Calu3 (cell line): Measurements from ENCODE around the gene ADH1C. TPM values are rescaled to one million over a fixed set of nuclear protein-coding genes. Genes with fewer than 3 reads are reported as not detected.

Experiments
- BruUV-seq: library from RNA; stranded (reverse); fragments of 400-500 nt; replicated peaks from 2 replicates; lab custom pipeline; 2021; lab: Mats Ljungman, UMichigan
- CTCF ChIA-PET: fragments of 300-600 bp; sonication (Branson Sonifier 250); formaldehyde crosslinking; loops from one replicate; lab custom pipeline; 2022; ENCODE audit warnings: antibody characterized with exemption; lab: Charles Lee
- DNase-seq: peaks from one replicate; pipeline ENCODE4 v3.0.0; 2022
- H3K27ac Mint-ChIP-seq: one replicate; pipeline ENCODE4 v1.8.0; 2022; ENCODE audit warnings: mixed read lengths; ENCODE audit not compliant: unreplicated experiment
- H3K27me3 Mint-ChIP-seq: one replicate; pipeline ENCODE4 v1.8.0; 2022; ENCODE audit warnings: mixed read lengths; ENCODE audit not compliant: unreplicated experiment
- H3K36me3 Mint-ChIP-seq: one replicate; pipeline ENCODE4 v1.8.0; 2022; ENCODE audit warnings: mild to moderate bottlenecking, moderate library complexity, mixed read lengths; ENCODE audit not compliant: insufficient read depth, unreplicated experiment
- H3K4me1 Mint-ChIP-seq: one replicate; pipeline ENCODE4 v1.8.0; 2022; ENCODE audit warnings: mild to moderate bottlenecking, low read depth, mixed read lengths; ENCODE audit not compliant: unreplicated experiment
- H3K4me3 Mint-ChIP-seq: one replicate; pipeline ENCODE4 v1.8.0; 2022; ENCODE audit warnings: mild to moderate bottlenecking, low read depth, moderate library complexity, mixed read lengths; ENCODE audit not compliant: unreplicated experiment
- H3K9me3 Mint-ChIP-seq: one replicate; pipeline ENCODE4 v1.8.0; 2022; ENCODE audit warnings: low read depth, mixed read lengths; ENCODE audit not compliant: unreplicated experiment
- intact Hi-C: fragments of 100-400 bp; cut with micrococcal nuclease; formaldehyde crosslinking; loops from one replicate; pipeline ENCODE4 v1.10.0; 2022; ENCODE audit not compliant: unreplicated experiment
- total RNA-seq: library from RNA; stranded (reverse); gene quantifications from 2 replicates; pipeline ENCODE4 v1.2.3, GENCODE V29; 2022
- TF ChIP-seq, protein P1 (sequence below): fragments of 200-600 bp; IDR thresholded peaks from one replicate; pipeline ENCODE4 v1.8.0; 2022; ENCODE audit warnings: antibody characterized with exemption; ENCODE audit not compliant: unreplicated experiment

ADH1C gene
- total RNA-seq, 1 experiment from 2014 or later = 5.8 TPM

GRCh38 chr4:99361899-99362275, 9.3 kb upstream of the ADH1C start:
- Mint-ChIP-seq H3K36me3 (no peaks in the 10 kb centered on the region), H3K4me1 (peaks cover 12% of the 10 kb centered on the region), H3K4me3 (no peak overlapping the region), H3K27ac (no peak overlapping the region), H3K27me3 (no peaks in the 10 kb centered on the region), H3K9me3 (peaks cover 3% of the 10 kb centered on the region)
- no TSS peak for BruUV-seq
- TF ChIP-seq, protein P1, sequence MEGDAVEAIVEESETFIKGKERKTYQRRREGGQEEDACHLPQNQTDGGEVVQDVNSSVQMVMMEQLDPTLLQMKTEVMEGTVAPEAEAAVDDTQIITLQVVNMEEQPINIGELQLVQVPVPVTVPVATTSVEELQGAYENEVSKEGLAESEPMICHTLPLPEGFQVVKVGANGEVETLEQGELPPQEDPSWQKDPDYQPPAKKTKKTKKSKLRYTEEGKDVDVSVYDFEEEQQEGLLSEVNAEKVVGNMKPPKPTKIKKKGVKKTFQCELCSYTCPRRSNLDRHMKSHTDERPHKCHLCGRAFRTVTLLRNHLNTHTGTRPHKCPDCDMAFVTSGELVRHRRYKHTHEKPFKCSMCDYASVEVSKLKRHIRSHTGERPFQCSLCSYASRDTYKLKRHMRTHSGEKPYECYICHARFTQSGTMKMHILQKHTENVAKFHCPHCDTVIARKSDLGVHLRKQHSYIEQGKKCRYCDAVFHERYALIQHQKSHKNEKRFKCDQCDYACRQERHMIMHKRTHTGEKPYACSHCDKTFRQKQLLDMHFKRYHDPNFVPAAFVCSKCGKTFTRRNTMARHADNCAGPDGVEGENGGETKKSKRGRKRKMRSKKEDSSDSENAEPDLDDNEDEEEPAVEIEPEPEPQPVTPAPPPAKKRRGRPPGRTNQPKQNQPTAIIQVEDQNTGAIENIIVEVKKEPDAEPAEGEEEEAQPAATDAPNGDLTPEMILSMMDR = no peak
- CTCF ChIA-PET = interaction anchor here (1.1 kb wide), 1 partner anchor 10 kb away, joined by 3 read pairs; no protein-coding TSS in a partner anchor
- no peak for DNase-seq
- intact Hi-C loops = no loop called here

GRCh38 chr4:99361268-99361898, 8.8 kb upstream of the ADH1C start:
- H3K9me3 Mint-ChIP-seq = peaks cover 3% of the 10 kb centered on the region
- no peak for DNase-seq
- H3K27ac Mint-ChIP-seq = no peak overlapping the region
- peaks cover 12% of the 10 kb centered on the region for H3K4me1 Mint-ChIP-seq
- TF ChIP-seq, protein P1 = no peak
- CTCF ChIA-PET = interaction anchor here (1.1 kb wide), 1 partner anchor 10 kb away, joined by 3 read pairs; no protein-coding TSS in a partner anchor
- H3K4me3 Mint-ChIP-seq = no peak overlapping the region
- no TSS peak for BruUV-seq
- no peaks in the 10 kb centered on the region for H3K36me3 Mint-ChIP-seq
- H3K27me3 Mint-ChIP-seq = no peaks in the 10 kb centered on the region
- intact Hi-C loops = no loop called here

GRCh38 chr4:99359480-99360204, 7.1 kb upstream of the ADH1C start:
- BruUV-seq = no TSS peak
- intact Hi-C loops = no loop called here
- Mint-ChIP-seq H3K36me3 (no peaks in the 10 kb centered on the region), H3K4me3 (no peak overlapping the region), H3K27ac (no peak overlapping the region), H3K9me3 (peaks cover 3% of the 10 kb centered on the region), H3K27me3 (no peaks in the 10 kb centered on the region), H3K4me1 (peaks cover 12% of the 10 kb centered on the region)
- CTCF ChIA-PET = no interaction called here
- TF ChIP-seq, protein P1 = no peak
- no peak for DNase-seq

DNA sequence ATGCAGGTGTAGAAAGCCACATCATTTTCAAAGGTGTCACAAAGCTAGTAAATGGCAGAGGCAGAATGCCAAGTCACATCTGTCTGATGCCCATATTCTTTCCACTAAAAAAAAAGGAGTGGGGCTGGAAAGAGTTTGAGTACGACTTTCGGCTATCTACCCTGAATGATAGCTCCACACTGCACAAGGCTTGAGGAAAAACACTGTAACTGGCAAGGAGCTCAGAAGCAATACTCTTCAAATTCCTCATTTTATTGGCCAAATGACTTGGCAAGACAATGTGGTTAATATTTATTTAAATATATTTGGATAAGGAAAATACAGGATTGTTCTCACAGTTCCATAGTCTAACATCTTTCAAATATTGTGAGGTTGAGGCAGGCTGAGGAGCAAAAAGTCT, 5.4 kb upstream of the ADH1C start:
- TF ChIP-seq, protein P1 = no peak
- no peak for DNase-seq
- CTCF ChIA-PET = no interaction called here
- Mint-ChIP-seq H3K36me3 (peaks cover 2% of the 10 kb centered on the region), H3K4me1 (peaks cover 24% of the 10 kb centered on the region), H3K9me3 (peaks cover 4% of the 10 kb centered on the region), H3K27ac (no peak overlapping the region), H3K4me3 (no peak overlapping the region), H3K27me3 (no peaks in the 10 kb centered on the region)
- no TSS peak for BruUV-seq
- intact Hi-C loops = no loop called here
